ENCODE results near the gene PP2D1. TPM values are rescaled to one million over a fixed set of nuclear protein-coding genes. Genes with fewer than 3 reads are reported as not detected.

The PP2D1 gene
- total and polyA plus RNA-seq, 2 donors (not counting 3 experiments of a cell fraction or from before 2014, with no cell fraction given) = not detected

DNA sequence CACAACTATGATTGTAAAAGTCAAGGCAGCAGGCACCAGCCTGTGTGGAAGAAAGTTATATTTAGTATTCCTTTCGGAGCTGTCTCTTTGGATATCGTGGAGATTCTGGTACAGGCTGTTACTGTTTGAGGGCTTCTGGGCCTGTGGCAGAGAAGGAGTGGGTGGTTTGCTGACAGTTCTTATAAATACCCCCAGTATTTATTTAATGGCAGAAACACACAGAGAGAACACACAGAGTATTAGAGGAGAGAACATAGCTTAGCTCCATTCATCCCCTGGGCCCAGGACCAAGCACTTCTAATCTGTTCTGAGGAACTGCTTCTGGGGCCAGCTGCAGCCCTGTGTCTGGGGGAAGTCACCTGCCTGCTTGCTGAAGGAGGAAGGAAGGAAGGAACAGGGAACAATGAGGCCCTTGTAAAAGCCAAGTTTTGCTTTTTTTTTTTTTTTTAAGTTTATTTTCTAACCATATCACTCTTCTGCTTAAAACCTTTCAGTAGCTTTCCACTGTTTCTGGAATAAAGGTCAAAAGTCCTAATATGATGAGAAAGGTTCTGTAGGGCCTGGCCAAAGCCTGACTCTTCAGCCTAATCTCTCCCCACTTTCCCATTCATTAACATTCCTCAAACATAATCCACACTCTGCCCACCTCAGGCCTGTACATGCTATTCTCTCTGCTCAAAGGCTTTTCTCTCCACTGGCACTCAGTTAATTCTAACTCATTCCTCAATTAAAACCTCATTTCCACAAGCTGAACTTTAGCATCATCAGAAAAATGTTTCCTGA, 11.8 kb upstream of the PP2D1 start:
- peaks cover 21% of the 10 kb centered on the region for H3K4me1 ChIP-seq (ENCODE audit: control insufficient read depth, extremely low read depth, insufficient read depth, low read length)
- H3K27ac ChIP-seq (ENCODE audit: insufficient read depth, low read depth, low read length) = peak overlapping the region; percentile 13
- BruUV-seq (replicated peaks) = no TSS peak
- CTCF ChIA-PET = interaction anchor here (1.2 to 2.1 kb wide), 3 partner anchors 8 to 34 kb away, joined by 3 to 11 read pairs (median 5); partner anchors contain the start of gene KAT2B
- intact Hi-C loops (cut with micrococcal nuclease) (loop anchor here (1.0 kb wide), 3 partner anchors 15 to 135 kb away; partner anchors contain the start of gene RAB5A), dilution Hi-C loops (cut with MboI; ENCODE audit: extremely low pct_ligation_motif_present, low sequenced_read_pairs) (no loop called here)
- H3K9ac ChIP-seq (replicated peaks; ENCODE audit: extremely low read depth, insufficient read depth, low read length) = no peak overlapping the region
- no peaks in the 10 kb centered on the region for H3K79me2 ChIP-seq (ENCODE audit: control insufficient read depth, insufficient read depth, low read length)
- FAIRE-seq (peak; percentile 63), DNase-seq (ENCODE audit: low read depth, low spot score) (peak; percentile 70)
- no peaks in the 10 kb centered on the region for H3K9me1 ChIP-seq (replicated peaks; ENCODE audit: control insufficient read depth, extremely low read depth, insufficient read depth, low read length)
- peak overlapping the region; percentile 29 for H3K4me2 ChIP-seq (ENCODE audit: insufficient read depth, low read length)
- no peaks in the 10 kb centered on the region for H3K27me3 ChIP-seq (ENCODE audit: control insufficient read depth in 2 of 2, insufficient read depth in 2 of 2, low read length in 2 of 2)
- TF ChIP-seq FOS (IDR thresholded peaks at IDR 0.05; ENCODE audit: borderline replicate concordance, insufficient read depth, low read length) (no peak), POLR2AphosphoS5 (IDR thresholded peaks at IDR 0.05; ENCODE audit: insufficient read depth, low read depth, low read length) (no peak), EZH2 (IDR thresholded peaks at IDR 0.05; ENCODE audit: borderline replicate concordance, low read depth, low read length, severe bottlenecking) (no peak), MYC (IDR thresholded peaks at IDR 0.05; ENCODE audit: low read depth, low read length) (no peak), JUN (IDR thresholded peaks at IDR 0.05; ENCODE audit: borderline replicate concordance, insufficient read depth, insufficient read length, low read depth) (no peak), GATA2 (IDR thresholded peaks at IDR 0.05; ENCODE audit: insufficient read depth, insufficient read length, low read depth, low read length) (no peak), CTCF (IDR thresholded peaks at IDR 0.05; ENCODE audit: extremely low read depth in 1 of 2, insufficient read depth in 1 of 2, low read depth in 1 of 2, low read length in 2 of 2) (no peak), POLR2A (IDR thresholded peaks at IDR 0.05; ENCODE audit: low read depth, low read length) (no peak)
- TF ChIP-seq, protein P1, sequence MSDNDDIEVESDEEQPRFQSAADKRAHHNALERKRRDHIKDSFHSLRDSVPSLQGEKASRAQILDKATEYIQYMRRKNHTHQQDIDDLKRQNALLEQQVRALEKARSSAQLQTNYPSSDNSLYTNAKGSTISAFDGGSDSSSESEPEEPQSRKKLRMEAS (IDR thresholded peaks at IDR 0.05; ENCODE audit: insufficient read depth, insufficient read length) = no peak
- no peaks in the 10 kb centered on the region for H3K9me3 ChIP-seq (replicated peaks; ENCODE audit: control insufficient read depth, insufficient read depth, low read length)
- no peaks in the 10 kb centered on the region for H3K36me3 ChIP-seq (ENCODE audit: control insufficient read depth in 2 of 2, extremely low read depth in 1 of 2, insufficient read depth in 2 of 2, low read length in 2 of 2)
- H3K4me3 ChIP-seq (replicated peaks in 1 of 3; ENCODE audit: insufficient read depth in 1 of 3, low read depth in 1 of 3, low read length in 3 of 3) = no peak overlapping the region
- H2AFZ ChIP-seq (ENCODE audit: low read depth, low read length) = peak overlapping the region; percentile 59
- H4K20me1 ChIP-seq (replicated peaks; ENCODE audit: control insufficient read depth, extremely low read depth, insufficient read depth, low read length) = no peaks in the 10 kb centered on the region
- POLR2A ChIA-PET = no interaction called here
